SU-DHL-6 (cell line): ENCODE data around the gene PRR14.

ENCODE experiments used
- CTCF ChIP-seq: fragments of 200-600 bp; sonication (generic); IDR thresholded peaks from one replicate; pipeline ENCODE4 v1.5.1; 2017; ENCODE audit warnings: antibody characterized with exemption, mild to moderate bottlenecking, low read length, moderate library complexity; ENCODE audit not compliant: insufficient read depth, poor library complexity, severe bottlenecking
- EZH2phosphoT487 ChIP-seq: fragments of 200-600 bp; sonication (generic), shearing (Covaris generic); conservative IDR thresholded peaks from 2 replicates; pipeline ENCODE4 v1.6.1; 2018; ENCODE audit warnings: mild to moderate bottlenecking, antibody characterized with exemption, low read length, moderate library complexity, mixed read lengths

DNA sequence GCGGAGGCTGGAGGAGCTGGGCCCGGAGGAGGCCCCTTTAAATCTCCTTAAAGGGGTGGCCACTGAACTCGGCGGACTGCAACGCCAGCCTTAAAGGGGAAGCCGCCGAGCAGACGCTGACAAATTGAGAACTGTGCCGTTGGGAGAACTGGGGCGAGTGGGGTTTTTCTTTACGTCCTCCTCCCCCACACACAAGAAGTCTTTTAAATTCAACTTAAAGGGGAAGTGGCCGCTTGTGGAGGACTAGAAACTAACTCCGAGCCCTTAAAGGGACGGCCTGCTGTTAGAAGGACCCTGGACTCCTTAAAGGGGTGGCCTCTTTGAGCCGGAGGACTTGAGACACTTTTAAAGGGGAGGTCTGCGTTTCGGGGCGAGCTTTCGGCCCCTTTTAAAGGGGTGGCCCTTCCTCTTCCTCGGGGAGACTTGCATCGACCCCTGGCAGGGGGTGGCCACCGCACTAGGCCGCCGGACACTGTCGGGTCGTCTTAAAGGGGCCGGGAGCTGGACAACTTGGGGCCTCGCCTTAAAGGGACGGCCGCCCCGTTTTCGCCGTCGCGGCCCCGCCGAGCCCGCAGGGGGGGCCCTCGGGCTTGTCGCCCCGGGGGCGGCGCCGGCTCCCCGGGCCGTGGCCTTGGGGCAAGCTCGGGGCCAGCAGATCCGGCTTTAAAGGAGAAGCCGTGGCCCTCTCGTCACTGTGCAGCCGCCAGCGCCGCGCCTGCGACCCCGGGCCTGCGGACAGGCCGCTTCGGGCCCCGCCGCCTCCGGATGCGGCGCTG, 8.2 kb downstream of the PRR14 start:
- TF ChIP-seq CTCF (no peak), EZH2phosphoT487 (no peak)
